Osteoblast (primary cell): ENCODE data around the gene EPB41L4B. TPM values are rescaled to one million over a fixed set of nuclear protein-coding genes. Genes with fewer than 3 reads are reported as not detected.

ENCODE experiments used
- DNase-seq: peaks from one replicate; pipeline ENCODE4 v3.0.0; 2011; ENCODE audit warnings: low spot score, mixed read lengths; ENCODE audit not compliant: insufficient read length; ENCODE audit errors: missing footprints
- H2AFZ ChIP-seq: 2 replicates; pipeline ENCODE4 v1.6.0; 2011; ENCODE audit warnings: mild to moderate bottlenecking, low read length
- H3K27ac ChIP-seq: 2 replicates; pipeline ENCODE4 v1.5.1; 2011; ENCODE audit warnings: mild to moderate bottlenecking, low read depth, low read length, moderate library complexity
- H3K27me3 ChIP-seq: 2 replicates; pipeline ENCODE4 v1.6.0; 2012; ENCODE audit warnings: mild to moderate bottlenecking, control low read depth, inconsistent platforms, low read length, moderate library complexity; ENCODE audit not compliant: insufficient read depth
- H3K36me3 ChIP-seq: 2 replicates; pipeline ENCODE4 v1.5.1; 2011; ENCODE audit warnings: mild to moderate bottlenecking, low read length, control low read depth, moderate library complexity; ENCODE audit not compliant: insufficient read depth
- H3K4me1 ChIP-seq: 2 replicates; pipeline ENCODE4 v1.5.1; 2011; ENCODE audit warnings: mild to moderate bottlenecking, low read length, control low read depth, moderate library complexity; ENCODE audit not compliant: insufficient read depth
- H3K4me2 ChIP-seq: 2 replicates; pipeline ENCODE4 v1.6.0; 2011; ENCODE audit warnings: mild to moderate bottlenecking, low read length; ENCODE audit not compliant: insufficient read depth
- H3K4me3 ChIP-seq: fragments of 200-600 bp; sonication (generic); 3 replicates; pipeline ENCODE4 v1.5.1; 2012; ENCODE audit warnings: mild to moderate bottlenecking, low read length, inconsistent platforms; ENCODE audit not compliant: insufficient read depth
- H3K79me2 ChIP-seq: 2 replicates; pipeline ENCODE4 v1.6.0; 2012; ENCODE audit warnings: mild to moderate bottlenecking, low read length, control low read depth, inconsistent platforms; ENCODE audit not compliant: insufficient read depth
- H3K9me3 ChIP-seq: 2 replicates; pipeline ENCODE4 v1.5.1; 2011; ENCODE audit warnings: low read depth, low read length, control low read depth
- H4K20me1 ChIP-seq: 2 replicates; pipeline ENCODE4 v1.6.0; 2012; ENCODE audit warnings: mild to moderate bottlenecking, low read length, control low read depth; ENCODE audit not compliant: insufficient read depth
- total RNA-seq: library from RNA; depleted of rRNA; stranded (reverse); fragments of >200 nt; gene quantifications from 2 replicates; pipeline ENCODE4 v1.2.3, GENCODE V29; 2012
- TF ChIP-seq, protein P1 (sequence below): IDR thresholded peaks from 2 replicates; pipeline ENCODE4 v1.5.1; 2011; ENCODE audit warnings: mild to moderate bottlenecking, low read depth, low read length, moderate library complexity; ENCODE audit errors: extremely low read depth

EPB41L4B gene
- total RNA-seq, 1 donor: 2.2 TPM

DNA sequence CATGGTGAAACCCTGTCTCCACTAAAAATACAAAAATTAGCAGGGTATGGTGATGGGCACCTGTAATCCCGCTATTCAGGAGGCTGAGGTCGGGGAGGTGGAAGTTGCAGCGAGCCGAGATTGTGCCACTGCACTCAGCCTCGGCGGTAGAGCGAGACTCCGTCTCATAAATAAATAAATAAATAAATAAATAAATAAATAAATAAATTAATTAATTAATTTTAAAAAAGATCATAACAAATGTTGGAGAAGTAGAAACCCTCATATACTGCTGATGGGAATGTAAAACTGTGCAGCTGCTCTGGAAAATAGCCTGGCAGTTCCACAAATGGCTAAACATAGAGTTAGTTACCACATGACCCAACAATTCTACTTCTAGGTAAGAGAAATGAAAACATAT, 39.3 kb downstream of the EPB41L4B start:
- no peak overlapping the region for H3K4me3 ChIP-seq
- no peak overlapping the region for H3K27ac ChIP-seq
- no peaks in the 10 kb centered on the region for H4K20me1 ChIP-seq
- H3K79me2 ChIP-seq: no peaks in the 10 kb centered on the region
- no peaks in the 10 kb centered on the region for H3K27me3 ChIP-seq
- no peaks in the 10 kb centered on the region for H3K36me3 ChIP-seq
- peaks cover 5% of the 10 kb centered on the region for H3K4me1 ChIP-seq
- H3K4me2 ChIP-seq: no peak overlapping the region
- TF ChIP-seq, protein P1, sequence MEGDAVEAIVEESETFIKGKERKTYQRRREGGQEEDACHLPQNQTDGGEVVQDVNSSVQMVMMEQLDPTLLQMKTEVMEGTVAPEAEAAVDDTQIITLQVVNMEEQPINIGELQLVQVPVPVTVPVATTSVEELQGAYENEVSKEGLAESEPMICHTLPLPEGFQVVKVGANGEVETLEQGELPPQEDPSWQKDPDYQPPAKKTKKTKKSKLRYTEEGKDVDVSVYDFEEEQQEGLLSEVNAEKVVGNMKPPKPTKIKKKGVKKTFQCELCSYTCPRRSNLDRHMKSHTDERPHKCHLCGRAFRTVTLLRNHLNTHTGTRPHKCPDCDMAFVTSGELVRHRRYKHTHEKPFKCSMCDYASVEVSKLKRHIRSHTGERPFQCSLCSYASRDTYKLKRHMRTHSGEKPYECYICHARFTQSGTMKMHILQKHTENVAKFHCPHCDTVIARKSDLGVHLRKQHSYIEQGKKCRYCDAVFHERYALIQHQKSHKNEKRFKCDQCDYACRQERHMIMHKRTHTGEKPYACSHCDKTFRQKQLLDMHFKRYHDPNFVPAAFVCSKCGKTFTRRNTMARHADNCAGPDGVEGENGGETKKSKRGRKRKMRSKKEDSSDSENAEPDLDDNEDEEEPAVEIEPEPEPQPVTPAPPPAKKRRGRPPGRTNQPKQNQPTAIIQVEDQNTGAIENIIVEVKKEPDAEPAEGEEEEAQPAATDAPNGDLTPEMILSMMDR: no peak
- no peak for DNase-seq
- no peaks in the 10 kb centered on the region for H3K9me3 ChIP-seq
- no peak overlapping the region for H2AFZ ChIP-seq

DNA sequence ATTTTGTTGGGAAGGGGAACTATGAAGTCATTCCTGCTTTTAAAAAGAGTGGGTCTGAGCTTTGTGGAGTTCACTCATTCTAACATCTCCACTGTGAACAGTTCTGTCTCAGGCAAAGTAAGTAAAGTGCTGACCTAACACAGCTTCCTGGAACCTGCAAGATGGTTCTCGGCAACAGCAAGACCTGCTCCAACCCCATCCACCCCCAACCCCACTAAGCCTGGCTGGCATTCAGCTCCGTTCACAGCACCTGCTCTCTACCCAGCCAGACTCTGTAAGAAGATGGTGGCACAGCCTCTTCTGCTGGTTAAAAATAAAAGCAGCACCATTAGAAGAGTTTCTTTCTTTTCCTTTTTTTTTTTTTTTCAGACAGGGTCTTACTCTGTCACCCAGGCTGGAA, 42.0 kb downstream of the EPB41L4B start:
- no peaks in the 10 kb centered on the region for H3K4me1 ChIP-seq
- no peak overlapping the region for H3K27ac ChIP-seq
- H3K36me3 ChIP-seq: no peaks in the 10 kb centered on the region
- no peaks in the 10 kb centered on the region for H4K20me1 ChIP-seq
- H3K4me2 ChIP-seq: no peak overlapping the region
- no peak for DNase-seq
- H3K27me3 ChIP-seq: peaks cover 3% of the 10 kb centered on the region
- no peak overlapping the region for H3K4me3 ChIP-seq
- no peaks in the 10 kb centered on the region for H3K79me2 ChIP-seq
- TF ChIP-seq, protein P1: no peak
- no peaks in the 10 kb centered on the region for H3K9me3 ChIP-seq
- no peak overlapping the region for H2AFZ ChIP-seq

DNA sequence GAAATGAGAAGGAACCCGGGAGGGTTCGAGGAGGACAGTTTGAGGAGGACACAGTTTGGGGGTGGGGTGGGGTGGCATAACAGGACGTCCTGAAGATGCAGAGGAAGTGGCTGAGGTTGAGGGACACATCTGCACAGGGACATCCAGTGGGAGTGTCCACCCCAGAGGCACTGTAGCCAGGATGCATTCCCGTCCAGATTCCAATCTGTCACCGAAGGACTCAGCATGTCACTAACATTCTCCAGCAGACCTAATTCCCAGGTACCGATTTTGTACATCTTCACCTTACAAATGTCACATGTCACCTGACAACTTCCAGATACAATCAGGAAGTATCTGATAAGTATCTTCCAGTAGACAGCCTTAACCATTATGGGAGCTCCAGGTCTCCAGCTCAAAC, 42.6 kb downstream of the EPB41L4B start:
- Histone ChIP-seq H2AFZ (no peak overlapping the region), H3K9me3 (no peaks in the 10 kb centered on the region), H3K4me3 (no peak overlapping the region)

DNA sequence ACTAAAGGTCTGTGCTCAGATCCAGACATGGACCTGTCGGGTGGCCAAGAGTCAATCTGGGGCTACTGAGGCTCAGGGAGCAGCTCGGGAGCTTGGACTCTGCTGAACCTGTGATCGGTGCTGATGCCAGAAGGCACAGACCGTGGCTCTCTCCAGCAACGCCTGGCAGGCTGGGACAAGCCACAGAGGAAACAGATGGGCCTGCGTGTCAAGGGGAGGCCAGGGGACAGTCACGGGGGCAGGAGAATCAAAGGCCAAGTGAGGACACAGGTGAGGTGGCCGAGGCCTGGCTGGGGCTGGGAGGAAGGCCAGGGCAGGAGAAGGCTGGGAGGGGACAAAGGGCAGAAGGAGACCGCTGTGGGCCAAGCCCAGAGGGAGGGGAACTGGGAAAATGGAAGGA, 43.4 kb downstream of the EPB41L4B start:
- H3K4me1 ChIP-seq: no peaks in the 10 kb centered on the region
- no peaks in the 10 kb centered on the region for H3K9me3 ChIP-seq
- no peaks in the 10 kb centered on the region for H4K20me1 ChIP-seq
- H3K4me2 ChIP-seq: no peak overlapping the region
- TF ChIP-seq, protein P1: no peak
- DNase-seq: no peak
- peaks cover 3% of the 10 kb centered on the region for H3K27me3 ChIP-seq
- H3K27ac ChIP-seq: no peak overlapping the region
- H3K36me3 ChIP-seq: no peaks in the 10 kb centered on the region
- H3K4me3 ChIP-seq: no peak overlapping the region
- H3K79me2 ChIP-seq: no peaks in the 10 kb centered on the region
- no peak overlapping the region for H2AFZ ChIP-seq

More for the DNA sequence above, 42.6 kb downstream of the EPB41L4B start:
- no peaks in the 10 kb centered on the region for H3K79me2 ChIP-seq
- no peaks in the 10 kb centered on the region for H3K36me3 ChIP-seq
- no peak overlapping the region for H3K4me2 ChIP-seq
- DNase-seq: no peak
- no peaks in the 10 kb centered on the region for H3K4me1 ChIP-seq
- TF ChIP-seq, protein P1: no peak
- H3K27me3 ChIP-seq: peaks cover 3% of the 10 kb centered on the region
- H3K27ac ChIP-seq: no peak overlapping the region
- no peaks in the 10 kb centered on the region for H4K20me1 ChIP-seq
